Skin of body (tissue), 2 donors: ENCODE results near the gene PRRT4. TPM values are rescaled to one million over a fixed set of nuclear protein-coding genes. Genes with fewer than 3 reads are reported as not detected.

Experiments
- DNase-seq: peaks from one replicate; lab custom pipeline; 2025; lab: John Stamatoyannopoulos, UW
- total RNA-seq: library from RNA; depleted of rRNA; stranded (reverse); fragments of >200 nt; gene quantifications from one replicate; pipeline ENCODE4 v1.2.3, GENCODE V29; 2014

The PRRT4 gene
- 4.1 TPM for total RNA-seq

GRCh38 chr7:128361411-128362379 lies at the start of gene PRRT4:
PRRT4 (minus strand) TSS chr7:128361690.
- no peak for DNase-seq

GRCh38 chr7:128410451-128410753 lies 48.9 kb upstream of the PRRT4 start:
- peak; percentile 43 for DNase-seq

DNA sequence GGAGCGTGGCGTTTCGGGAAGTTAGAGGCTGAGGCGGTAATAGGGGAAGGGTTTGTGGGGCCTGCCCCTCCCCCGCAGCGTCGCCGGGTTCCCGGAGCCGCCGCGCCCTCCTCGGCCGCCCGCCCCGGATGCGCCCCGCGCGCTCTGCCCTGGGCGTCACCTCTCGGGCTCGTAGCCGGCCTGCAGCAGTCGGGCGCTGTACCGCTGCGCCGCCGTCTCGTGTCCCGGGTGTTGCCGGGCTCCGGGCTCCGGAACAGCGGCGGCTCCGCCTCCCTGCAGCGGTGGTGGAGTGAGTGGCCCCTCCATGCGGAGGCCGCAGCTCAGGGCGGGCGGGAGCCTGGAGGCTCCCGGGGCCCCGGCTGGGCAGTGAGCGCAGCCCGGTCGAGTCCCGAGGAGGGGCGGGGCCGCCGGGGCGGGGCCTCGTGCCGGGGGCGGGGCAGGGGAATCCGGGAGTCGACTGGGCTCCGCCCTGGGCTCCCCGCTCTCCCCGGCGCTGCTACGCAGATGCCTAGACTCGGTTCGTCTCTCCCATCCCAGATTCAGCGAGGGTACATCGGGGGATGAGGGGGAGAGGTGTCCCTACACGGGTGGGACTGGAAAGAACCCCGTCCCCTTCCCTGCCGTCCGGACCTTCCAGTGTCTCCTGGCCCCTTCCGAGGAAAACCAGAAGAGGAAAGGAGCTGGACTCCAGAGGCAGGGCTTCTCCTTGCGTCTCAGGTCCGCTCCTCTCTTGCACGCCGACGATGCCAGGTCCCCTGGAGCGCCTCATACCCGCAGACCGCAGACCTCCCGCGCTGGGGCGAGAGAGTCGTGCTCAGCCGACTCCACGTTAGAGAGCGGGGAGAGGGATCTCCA lies 48.3 kb upstream of the PRRT4 start, which contains the start of gene IMPDH1:
IMPDH1 (minus strand) TSS at position 387 of the 855 bp plus-strand sequence; CDS start at position 306, 81 bp downstream.
- DNase-seq, result peak; percentile 45

- DNase-seq, result no peak
Measured at GRCh38 chr7:128408709-128409595, 47.5 kb upstream of the PRRT4 start.

- no peak for DNase-seq
Measured at GRCh38 chr7:128407751-128408708, 46.5 kb upstream of the PRRT4 start.

- no peak for DNase-seq
Measured at GRCh38 chr7:128407233-128407589, 45.7 kb upstream of the PRRT4 start.

DNA sequence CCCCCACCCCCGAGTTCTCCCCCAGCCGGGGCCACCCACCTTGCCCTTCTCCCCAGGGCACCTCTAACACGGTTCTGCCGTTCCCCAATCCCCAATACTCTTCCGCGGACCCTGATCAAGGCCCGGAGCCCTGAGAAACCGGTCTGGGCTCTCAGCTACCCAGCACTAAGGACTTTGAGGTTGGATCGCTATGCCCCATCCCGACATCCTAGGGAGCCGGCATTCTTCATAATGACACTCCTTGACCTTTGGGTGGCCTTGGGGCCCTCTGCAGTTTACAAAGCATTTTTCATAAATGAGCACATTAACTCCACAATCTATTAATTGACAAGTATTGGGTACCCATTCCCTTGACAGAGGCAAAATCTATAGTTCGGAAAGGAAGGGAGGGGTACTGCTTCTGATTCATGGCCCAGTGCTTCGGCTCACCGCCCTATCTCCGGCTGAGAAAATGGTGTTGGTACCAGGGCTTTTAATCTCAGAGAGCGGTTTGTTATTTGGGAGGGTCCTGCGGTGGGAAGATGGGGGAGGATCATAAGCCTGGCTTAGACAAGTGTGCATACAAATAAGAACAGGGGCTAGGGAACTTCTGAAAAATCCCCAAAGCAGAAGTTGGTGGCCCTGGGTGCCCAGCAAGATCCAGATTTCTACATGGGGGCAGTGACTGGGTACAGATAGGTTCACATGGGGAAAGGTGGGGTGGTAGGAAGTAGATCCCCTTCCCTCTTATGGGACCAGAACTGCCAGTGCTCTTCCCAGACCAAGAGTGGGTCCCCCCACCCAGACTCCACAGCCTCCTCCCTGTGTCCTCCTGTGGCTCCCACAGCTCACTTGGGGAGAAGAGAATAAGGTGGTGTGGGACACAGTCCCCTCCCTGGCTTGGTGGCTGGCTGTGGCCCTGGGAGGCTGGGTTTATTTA lies 45.1 kb upstream of the PRRT4 start:
- DNase-seq, result peak; percentile 18

DNA sequence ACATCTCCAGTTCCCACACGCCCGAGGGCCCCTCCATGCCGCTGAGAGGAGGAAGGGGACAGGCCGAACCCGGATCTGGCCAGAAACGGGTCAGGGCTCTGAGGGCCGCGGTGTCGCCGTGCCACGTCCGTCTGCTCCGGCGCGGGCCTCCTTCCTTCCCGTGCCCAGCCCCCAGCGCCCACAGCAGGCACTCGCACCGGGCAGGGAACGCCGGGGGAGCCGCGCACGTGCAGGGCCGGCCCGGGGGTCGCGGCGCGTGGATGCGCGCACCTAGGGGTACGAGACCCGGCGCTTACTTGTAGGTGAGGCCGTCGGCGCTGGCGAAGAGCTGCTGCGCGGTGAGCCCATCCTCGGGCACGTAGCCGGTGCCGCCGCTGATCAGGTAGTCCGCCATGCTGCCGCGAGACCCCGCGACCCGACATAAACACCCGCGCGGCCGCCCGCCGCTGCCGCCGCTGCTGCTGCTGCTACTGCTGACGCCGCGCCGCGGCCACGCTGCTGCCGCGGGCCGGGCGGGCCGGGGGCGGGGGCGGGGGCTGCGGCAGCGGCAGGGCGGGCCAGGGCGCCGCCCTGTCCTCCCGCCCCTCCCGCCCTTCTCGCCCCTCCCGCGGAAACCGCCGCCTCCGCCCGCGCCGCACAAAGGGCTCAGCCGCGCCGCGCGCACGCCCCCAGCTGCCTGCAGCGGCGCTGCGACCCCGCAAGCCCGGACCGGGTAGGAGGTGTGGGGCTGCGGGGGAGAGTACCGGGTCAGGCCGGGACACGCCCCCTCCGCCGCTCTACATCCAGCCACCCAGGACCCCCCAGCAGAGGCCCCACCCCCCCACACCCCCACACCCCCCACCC lies 44.2 kb upstream of the PRRT4 start:
- no peak for DNase-seq

DNA sequence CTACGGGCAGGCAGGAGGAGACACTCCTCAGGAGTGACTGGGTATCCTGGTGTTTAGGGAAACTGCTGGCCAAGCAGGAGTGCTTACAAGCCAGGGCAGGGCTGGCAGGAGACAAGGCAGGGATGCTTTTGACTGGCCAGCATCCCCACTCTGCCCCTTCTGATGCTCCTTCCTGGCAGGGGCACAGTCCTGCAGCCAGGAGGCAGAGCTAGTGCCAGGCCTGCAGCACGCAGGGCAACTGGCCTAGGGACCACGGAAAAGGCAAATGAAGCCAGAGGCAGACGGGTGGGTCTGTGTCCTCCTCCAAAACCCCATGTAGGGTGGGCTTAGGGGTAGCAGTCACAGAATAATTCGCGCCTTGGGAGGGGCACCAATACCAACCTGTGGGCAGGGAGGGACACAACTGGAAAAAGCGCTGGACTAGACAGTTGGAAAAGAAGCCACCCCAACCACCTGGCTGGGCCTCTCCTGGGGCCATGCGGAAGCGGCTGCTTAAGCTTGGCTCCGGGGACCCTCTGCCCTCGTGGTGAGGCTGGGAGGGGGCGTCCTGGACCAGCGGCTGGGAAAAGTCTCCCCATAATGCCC lies 43.5 kb upstream of the PRRT4 start:
- no peak for DNase-seq

DNA sequence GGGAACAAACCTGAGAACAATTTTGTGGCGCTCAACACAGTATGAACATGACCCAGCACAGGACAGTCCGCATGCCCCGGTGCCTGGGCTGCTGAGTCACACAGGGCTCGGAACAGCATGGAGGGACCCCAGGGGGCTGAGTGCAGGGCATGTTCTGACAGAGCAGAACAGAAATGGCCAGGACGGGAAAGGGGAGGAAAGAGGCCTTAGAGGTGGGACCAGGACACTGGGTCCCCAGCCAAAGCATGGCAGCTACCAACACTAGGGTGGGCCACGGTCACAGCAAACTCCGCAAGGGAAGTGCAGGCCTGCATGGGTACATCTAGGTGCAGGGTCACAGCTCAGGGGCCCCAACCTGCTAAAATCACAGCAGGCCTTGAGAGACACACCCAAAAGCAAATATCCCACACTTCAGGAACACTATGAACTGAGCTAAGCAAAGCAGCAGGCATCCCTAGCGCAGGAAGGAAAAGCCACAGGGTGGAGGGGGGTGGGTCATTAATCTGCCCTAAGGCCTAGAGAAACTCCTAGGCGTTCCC lies 42.7 kb upstream of the PRRT4 start:
- DNase-seq, result no peak

DNA sequence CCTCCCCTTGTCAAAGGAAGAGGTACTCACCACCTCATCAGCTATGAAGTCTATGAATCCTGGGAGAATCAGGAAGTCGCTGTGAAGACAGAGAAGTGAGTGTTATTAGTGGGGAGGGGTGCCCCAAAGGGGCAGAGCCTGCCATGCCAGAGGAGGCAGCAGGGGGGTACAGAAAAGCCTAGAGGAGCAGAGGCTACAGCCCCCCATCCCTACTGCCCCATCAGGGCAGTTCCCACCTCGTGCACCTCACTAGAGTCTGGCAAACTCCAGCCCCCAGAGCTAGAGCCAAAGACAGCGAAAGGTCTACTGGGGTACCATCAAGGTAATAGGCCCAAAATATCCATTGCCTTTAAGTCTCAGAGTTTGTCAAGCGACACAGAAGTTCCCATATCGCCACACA lies 42.2 kb upstream of the PRRT4 start:
- no peak for DNase-seq

DNA sequence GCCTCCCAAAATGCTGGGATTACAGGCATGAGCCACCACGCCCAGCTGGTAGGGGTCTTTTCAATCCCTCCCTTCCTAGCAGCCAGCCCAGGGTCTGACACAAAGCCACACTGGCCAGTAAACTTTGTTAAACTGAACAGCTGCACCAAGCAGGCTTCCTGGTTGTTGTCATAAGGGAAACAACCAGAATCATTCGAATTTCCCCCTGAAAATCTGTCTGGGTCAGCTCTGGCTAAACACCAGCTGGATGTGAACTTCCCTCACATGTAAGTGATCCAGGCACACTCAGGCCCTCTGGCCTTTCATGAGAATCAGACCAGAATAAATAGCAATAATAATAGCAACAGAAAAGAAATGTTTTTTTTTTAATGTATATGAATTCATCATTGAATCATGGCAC lies 40.9 kb upstream of the PRRT4 start:
- no peak for DNase-seq

GRCh38 chr7:128400566-128400965 lies 39.1 kb upstream of the PRRT4 start:
- DNase-seq, result no peak

DNA sequence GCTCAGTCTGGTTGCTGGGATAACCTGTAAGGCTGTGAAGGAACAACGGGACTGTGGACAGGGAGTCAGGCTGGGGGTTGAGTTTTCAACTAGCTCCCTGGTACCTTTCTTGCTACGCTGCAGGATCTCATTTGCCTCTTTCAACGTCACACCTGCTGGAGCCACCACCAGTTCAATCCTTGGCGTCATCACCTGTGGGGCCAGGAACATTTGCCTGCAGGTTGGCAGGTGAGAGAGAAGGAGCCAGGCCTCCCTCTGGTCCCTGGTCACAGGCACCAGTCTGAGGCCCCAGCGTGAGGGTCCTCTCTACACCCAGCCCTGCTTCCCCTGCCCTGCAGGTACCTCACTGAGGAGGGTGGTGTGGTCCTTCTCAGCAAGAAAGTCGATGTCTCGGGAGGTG lies 38.5 kb upstream of the PRRT4 start:
- no peak for DNase-seq

GRCh38 chr7:128398841-128399135 lies 37.3 kb upstream of the PRRT4 start:
- DNase-seq, result no peak

- peak; percentile 20 for DNase-seq
Measured at GRCh38 chr7:128398016-128398840, 36.7 kb upstream of the PRRT4 start.

GRCh38 chr7:128396357-128396756 lies 34.9 kb upstream of the PRRT4 start:
- DNase-seq, result no peak
